H9 (cell line): ENCODE data around the gene TFF2. TPM values are rescaled to one million over a fixed set of nuclear protein-coding genes. Genes with fewer than 3 reads are reported as not detected.

ENCODE experiments used
- DNase-seq: peaks from one replicate; pipeline ENCODE4 v3.0.0-alpha.2; 2017
- H2AFZ ChIP-seq: one replicate; pipeline ENCODE4 v1.6.1; 2013; ENCODE audit warnings: mild to moderate bottlenecking, low read length, control low read depth, moderate library complexity
- H2AK5ac ChIP-seq: 2 replicates; pipeline ENCODE4 v1.6.1; 2013; ENCODE audit warnings: low read length, control low read depth, mixed read lengths; ENCODE audit not compliant: insufficient read length
- H2BK120ac ChIP-seq: one replicate; pipeline ENCODE4 v1.6.1; 2013; ENCODE audit warnings: low read depth, mild to moderate bottlenecking, low read length, control low read depth, inconsistent platforms; ENCODE audit not compliant: poor library complexity, severe bottlenecking
- H2BK12ac ChIP-seq: 2 replicates; pipeline ENCODE4 v1.6.1; 2013; ENCODE audit warnings: low read length, control low read depth, mixed read lengths, low read depth; ENCODE audit not compliant: insufficient read length
- H2BK15ac ChIP-seq: 2 replicates; pipeline ENCODE4 v1.6.1; 2013; ENCODE audit warnings: low read depth, low read length, control low read depth
- H2BK20ac ChIP-seq: one replicate; pipeline ENCODE4 v1.6.1; 2013; ENCODE audit warnings: low read depth, mild to moderate bottlenecking, low read length, control low read depth, inconsistent platforms; ENCODE audit not compliant: poor library complexity, severe bottlenecking
- H2BK5ac ChIP-seq: 2 replicates; pipeline ENCODE4 v1.6.1; 2013; ENCODE audit warnings: low read length, control low read depth, mixed read lengths; ENCODE audit not compliant: insufficient read length
- H3K14ac ChIP-seq: 2 replicates; pipeline ENCODE4 v1.6.1; 2013; ENCODE audit warnings: low read length, control low read depth; ENCODE audit not compliant: insufficient read depth
- H3K18ac ChIP-seq: 2 replicates; pipeline ENCODE4 v1.6.1; 2013; ENCODE audit warnings: low read depth, mild to moderate bottlenecking, mixed read lengths, low read length, control low read depth; ENCODE audit not compliant: insufficient read length
- H3K23ac ChIP-seq: 2 replicates; pipeline ENCODE4 v1.6.1; 2013; ENCODE audit warnings: low read length, control low read depth, mixed read lengths, low read depth; ENCODE audit not compliant: insufficient read length
- H3K23me2 ChIP-seq: 2 replicates; pipeline ENCODE4 v1.6.1; 2013; ENCODE audit warnings: low read depth, mild to moderate bottlenecking, mixed read lengths, low read length, control low read depth; ENCODE audit not compliant: insufficient read length, poor library complexity, severe bottlenecking
- H3K27ac ChIP-seq: 2 replicates; pipeline ENCODE4 v1.5.1; 2013; ENCODE audit warnings: low read length, control low read depth, mixed read lengths, low read depth; ENCODE audit not compliant: insufficient read length
- H3K27me3 ChIP-seq: 2 replicates; pipeline ENCODE4 v1.6.1; 2013; ENCODE audit warnings: low read length, control low read depth, inconsistent platforms; ENCODE audit not compliant: insufficient read depth
- H3K4ac ChIP-seq: 2 replicates; pipeline ENCODE4 v1.6.1; 2013; ENCODE audit warnings: low read depth, mild to moderate bottlenecking, control low read depth, inconsistent platforms, low read length, moderate library complexity
- H3K4me1 ChIP-seq: 2 replicates; pipeline ENCODE4 v1.6.1; 2013; ENCODE audit warnings: low read length, control low read depth, inconsistent platforms; ENCODE audit not compliant: insufficient read depth
- H3K4me2 ChIP-seq: 2 replicates; pipeline ENCODE4 v1.6.1; 2013; ENCODE audit warnings: low read length, control low read depth, mixed read lengths; ENCODE audit not compliant: insufficient read length, insufficient read depth
- H3K56ac ChIP-seq: 2 replicates; pipeline ENCODE4 v1.6.1; 2013; ENCODE audit warnings: low read depth, mild to moderate bottlenecking, mixed read lengths, low read length, control low read depth; ENCODE audit not compliant: insufficient read length
- H3K79me1 ChIP-seq: 2 replicates; pipeline ENCODE4 v1.6.1; 2013; ENCODE audit warnings: low read depth, mild to moderate bottlenecking, moderate library complexity, low read length, control low read depth, inconsistent platforms; ENCODE audit not compliant: insufficient read depth, poor library complexity, severe bottlenecking
- H3K79me2 ChIP-seq: 2 replicates; pipeline ENCODE4 v1.6.1; 2013; ENCODE audit warnings: low read length, control low read depth, inconsistent platforms; ENCODE audit not compliant: insufficient read depth
- H3K9ac ChIP-seq: 2 replicates; pipeline ENCODE4 v1.6.1; 2013; ENCODE audit warnings: low read length, control low read depth, mixed read lengths; ENCODE audit not compliant: insufficient read length; ENCODE audit errors: extremely low read depth
- H3K9me3 ChIP-seq: one replicate; pipeline ENCODE4 v1.6.1; 2013; ENCODE audit warnings: low read depth, low read length, inconsistent platforms; ENCODE audit not compliant: control insufficient read depth
- H3T11ph ChIP-seq: one replicate; pipeline ENCODE4 v1.6.1; 2013; ENCODE audit warnings: mild to moderate bottlenecking, low read length, control low read depth, inconsistent platforms
- H4K20me1 ChIP-seq: one replicate; pipeline ENCODE4 v1.6.1; 2013; ENCODE audit not compliant: control insufficient read depth, insufficient read length, insufficient read depth
- H4K5ac ChIP-seq: 2 replicates; pipeline ENCODE4 v1.6.1; 2013; ENCODE audit warnings: low read depth, mild to moderate bottlenecking, mixed read lengths, low read length, control low read depth; ENCODE audit not compliant: insufficient read length
- H4K8ac ChIP-seq: replicated peaks from 2 replicates; pipeline ENCODE4 v1.6.1; 2013; ENCODE audit warnings: low read length, control low read depth, mixed read lengths, low read depth; ENCODE audit not compliant: insufficient read length
- H4K91ac ChIP-seq: 2 replicates; pipeline ENCODE4 v1.6.1; 2013; ENCODE audit warnings: low read depth, mild to moderate bottlenecking, moderate library complexity, mixed read lengths, low read length, control low read depth; ENCODE audit not compliant: insufficient read length
- H3K27ac Mint-ChIP-seq, 3 experiments: 2 replicates in 2 of 3; 3 replicates in 1 of 3; pipeline ENCODE4 v1.8.0; 2020 to 2021; ENCODE audit warnings: mixed read lengths in 3 of 3, mild to moderate bottlenecking in 1 of 3, moderate library complexity in 1 of 3
- H3K27me3 Mint-ChIP-seq: 2 replicates; pipeline ENCODE4 v1.8.0; 2021; ENCODE audit warnings: low read depth, mild to moderate bottlenecking, moderate library complexity, mixed read lengths
- H3K36me3 Mint-ChIP-seq, 3 experiments: 2 replicates in 2 of 3; 3 replicates in 1 of 3; pipeline ENCODE4 v1.8.0; 2020 to 2021; ENCODE audit warnings: low read depth in 3 of 3, mixed read lengths in 3 of 3; ENCODE audit not compliant: insufficient read depth in 1 of 3
- H3K4me1 Mint-ChIP-seq, 2 experiments: 2 replicates each; pipeline ENCODE4 v1.8.0; 2020; ENCODE audit warnings: mixed read lengths in 2 of 2
- H3K4me3 Mint-ChIP-seq, 2 experiments: 2 replicates in 1 of 2; 3 replicates in 1 of 2; pipeline ENCODE4 v1.8.0; 2020 to 2021; ENCODE audit warnings: mild to moderate bottlenecking in 2 of 2, mixed read lengths in 2 of 2, moderate library complexity in 1 of 2
- H3K9me3 Mint-ChIP-seq, 2 experiments: 2 replicates in 1 of 2; 3 replicates in 1 of 2; pipeline ENCODE4 v1.8.0; 2020; ENCODE audit warnings: mild to moderate bottlenecking in 2 of 2, mixed read lengths in 2 of 2, moderate library complexity in 1 of 2
- WGBS: extraction: QIAGEN DNeasy Blood & Tissue Kit; methylation state at CpG from one replicate; pipeline ENCODE4 v1.1.7; 2013; ENCODE audit warnings: missing lambda C conversion rate, low lambda C conversion rate, mixed read lengths; ENCODE audit not compliant: insufficient read length; ENCODE audit errors: extremely low coverage; 5-methylcytosine and 5-hydroxymethylcytosine counted together
- total RNA-seq: library from RNA; stranded (reverse); gene quantifications from 2 replicates; pipeline ENCODE4 v1.2.1, GENCODE V29; 2021
- TF ChIP-seq, protein P1 (sequence below): fragments of 200-600 bp; sonication (generic); conservative IDR thresholded peaks from 3 replicates; pipeline ENCODE4 v1.8.0; 2021; ENCODE audit warnings: antibody characterized with exemption, mild to moderate bottlenecking

Gene TFF2
- total RNA-seq, 1 experiment from 2014 or later = not detected

- no peaks in the 10 kb centered on the region for H3K36me3 Mint-ChIP-seq
- Histone ChIP-seq H3K9ac (no peak overlapping the region), H3K56ac (no peak overlapping the region), H4K91ac (no peak overlapping the region), H2AK5ac (no peak overlapping the region), H3K27ac (no peak overlapping the region), H2BK5ac (no peak overlapping the region), H2BK20ac (no peak overlapping the region), H4K8ac (no peak overlapping the region), H2BK120ac (no peak overlapping the region), H3K23me2 (no peaks in the 10 kb centered on the region), H2AFZ (no peak overlapping the region), H3K9me3 (no peaks in the 10 kb centered on the region), H3K18ac (no peak overlapping the region), H4K5ac (no peak overlapping the region), H3K14ac (no peak overlapping the region), H4K20me1 (no peaks in the 10 kb centered on the region), H3K4me2 (no peak overlapping the region), H3K4me1 (0 out of 2 replicates have a peak, but pooled peaks cover 1% of the 10 kb centered on the region), H3K79me1 (no peaks in the 10 kb centered on the region), H3K27me3 (no peaks in the 10 kb centered on the region), H3K4ac (no peak overlapping the region), H2BK12ac (no peak overlapping the region), H3K79me2 (no peaks in the 10 kb centered on the region), H3K23ac (no peak overlapping the region), H3T11ph (no peak overlapping the region), H2BK15ac (no peak overlapping the region)
- H3K9me3 Mint-ChIP-seq = no peaks in the 10 kb centered on the region; a peak in 1 of 5 replicates
- TF ChIP-seq, protein P1, sequence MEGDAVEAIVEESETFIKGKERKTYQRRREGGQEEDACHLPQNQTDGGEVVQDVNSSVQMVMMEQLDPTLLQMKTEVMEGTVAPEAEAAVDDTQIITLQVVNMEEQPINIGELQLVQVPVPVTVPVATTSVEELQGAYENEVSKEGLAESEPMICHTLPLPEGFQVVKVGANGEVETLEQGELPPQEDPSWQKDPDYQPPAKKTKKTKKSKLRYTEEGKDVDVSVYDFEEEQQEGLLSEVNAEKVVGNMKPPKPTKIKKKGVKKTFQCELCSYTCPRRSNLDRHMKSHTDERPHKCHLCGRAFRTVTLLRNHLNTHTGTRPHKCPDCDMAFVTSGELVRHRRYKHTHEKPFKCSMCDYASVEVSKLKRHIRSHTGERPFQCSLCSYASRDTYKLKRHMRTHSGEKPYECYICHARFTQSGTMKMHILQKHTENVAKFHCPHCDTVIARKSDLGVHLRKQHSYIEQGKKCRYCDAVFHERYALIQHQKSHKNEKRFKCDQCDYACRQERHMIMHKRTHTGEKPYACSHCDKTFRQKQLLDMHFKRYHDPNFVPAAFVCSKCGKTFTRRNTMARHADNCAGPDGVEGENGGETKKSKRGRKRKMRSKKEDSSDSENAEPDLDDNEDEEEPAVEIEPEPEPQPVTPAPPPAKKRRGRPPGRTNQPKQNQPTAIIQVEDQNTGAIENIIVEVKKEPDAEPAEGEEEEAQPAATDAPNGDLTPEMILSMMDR = no peak
- no CpG with 5 or more reads among the region's 30 CpGs for WGBS
- peaks cover 4% of the 10 kb centered on the region for H3K27me3 Mint-ChIP-seq
- no peak overlapping the region for H3K27ac Mint-ChIP-seq
- no peak overlapping the region for H3K4me3 Mint-ChIP-seq
- peaks cover 0 to 3% of the 10 kb centered on the region in 2 experiments; a peak in 1 of 4 replicates for H3K4me1 Mint-ChIP-seq
- DNase-seq = no peak
Observed at GRCh38 chr21:42346866-42347600, 3.8 kb downstream of the TFF2 start.
